ENCODE measurements around the gene CEP76. TPM values are rescaled to one million over a fixed set of nuclear protein-coding genes. Genes with fewer than 3 reads are reported as not detected.

The CEP76 gene, protein sequence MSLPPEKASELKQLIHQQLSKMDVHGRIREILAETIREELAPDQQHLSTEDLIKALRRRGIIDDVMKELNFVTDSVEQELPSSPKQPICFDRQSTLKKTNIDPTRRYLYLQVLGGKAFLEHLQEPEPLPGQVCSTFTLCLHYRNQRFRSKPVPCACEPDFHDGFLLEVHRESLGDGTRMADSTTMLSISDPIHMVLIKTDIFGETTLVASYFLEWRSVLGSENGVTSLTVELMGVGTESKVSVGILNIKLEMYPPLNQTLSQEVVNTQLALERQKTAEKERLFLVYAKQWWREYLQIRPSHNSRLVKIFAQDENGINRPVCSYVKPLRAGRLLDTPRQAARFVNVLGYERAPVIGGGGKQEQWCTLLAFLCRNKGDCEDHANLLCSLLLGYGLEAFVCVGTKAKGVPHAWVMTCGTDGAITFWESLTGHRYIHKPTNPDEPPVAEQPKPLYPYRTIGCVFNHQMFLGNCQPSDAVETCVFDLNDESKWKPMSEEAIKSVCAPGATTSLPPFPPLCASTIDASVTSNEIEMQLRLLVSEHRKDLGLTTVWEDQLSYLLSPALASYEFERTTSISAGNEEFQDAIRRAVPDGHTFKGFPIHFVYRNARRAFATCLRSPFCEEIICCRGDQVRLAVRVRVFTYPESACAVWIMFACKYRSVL
- total RNA-seq, result 8.4 TPM

DNA sequence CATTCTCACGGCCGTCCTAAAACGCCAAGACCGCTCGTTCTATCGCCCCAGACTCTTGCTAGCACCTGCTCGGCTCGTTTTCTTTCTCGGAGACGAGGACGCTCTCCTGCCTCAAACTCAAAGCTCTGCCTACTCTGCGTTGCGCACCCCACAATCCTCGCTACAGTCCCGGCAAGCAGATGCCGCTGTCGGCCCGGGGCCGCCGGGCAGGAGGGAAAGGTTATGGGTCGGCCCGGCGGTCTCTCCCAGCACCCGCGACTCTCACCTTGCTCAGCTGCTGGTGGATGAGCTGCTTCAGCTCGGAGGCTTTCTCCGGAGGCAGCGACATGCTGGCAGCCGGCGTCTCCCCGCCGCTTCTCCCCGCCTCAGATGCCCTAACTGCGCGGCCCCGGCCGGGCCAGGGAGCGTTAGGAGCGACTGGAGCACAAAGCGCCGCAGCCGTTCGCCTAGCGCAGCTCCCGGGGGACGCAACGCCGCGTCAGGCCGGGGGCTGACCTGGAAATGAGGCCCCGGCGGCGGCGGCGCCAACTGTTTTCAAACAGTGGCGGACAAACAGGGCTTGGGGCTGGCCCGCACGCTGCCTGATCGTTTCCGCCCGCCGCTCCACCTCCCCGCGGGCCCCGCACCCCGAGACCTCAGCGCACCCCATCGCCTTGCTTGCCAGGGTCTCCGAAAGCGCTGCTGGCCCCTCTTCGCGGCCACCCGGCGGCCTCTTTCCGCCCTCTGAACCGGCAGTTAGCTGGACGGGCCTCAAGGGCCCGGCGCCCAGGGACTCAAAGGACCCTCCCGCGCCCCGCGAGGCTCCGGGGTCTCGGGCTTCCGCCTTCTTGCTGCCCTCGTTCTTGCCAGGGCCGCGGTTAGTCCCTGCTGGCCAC is at the start of gene CEP76, which contains the start of gene PSMG2:
Gene CEP76 (minus strand): TSS at position 503 of the 875 bp plus-strand sequence. CDS start 175 bp downstream, at position 328.
Gene PSMG2 (plus strand): TSS at position 822 of the 875 bp plus-strand sequence. CDS start 66 bp downstream, outside the sequence.
- peak within 1 kb of the TSS; percentile 91 to 98 (median 92) for H3K4me3 ChIP-seq (ENCODE audit: low read length in 3 of 3)
- peak within 1 kb of the TSS; percentile 95 to 99 (median 95) for H3K9ac ChIP-seq (ENCODE audit: low read depth in 1 of 3, low read length in 3 of 3)
- peaks cover 11 to 22% (median 16%) of the 10 kb centered on the region in 3 donors for H3K4me1 ChIP-seq (ENCODE audit: control insufficient read depth in 3 of 3, insufficient read depth in 3 of 3, low read length in 3 of 3)
- H3K27me3 ChIP-seq (ENCODE audit: control insufficient read depth in 3 of 3, insufficient read depth in 3 of 3, low read length in 3 of 3), result no peaks in the 10 kb centered on the region
- peaks cover 3 to 16% (median 13%) of the 10 kb centered on the region in 3 donors for H3K36me3 ChIP-seq (ENCODE audit: control insufficient read depth in 3 of 3, insufficient read depth in 3 of 3, low read length in 3 of 3)
- no peaks in the 10 kb centered on the region for H3K9me3 ChIP-seq (ENCODE audit: control insufficient read depth in 3 of 3, low read length in 3 of 3)
- peak within 1 kb of the TSS; percentile 98 for H3K27ac ChIP-seq (ENCODE audit: low read depth, low read length)

DNA sequence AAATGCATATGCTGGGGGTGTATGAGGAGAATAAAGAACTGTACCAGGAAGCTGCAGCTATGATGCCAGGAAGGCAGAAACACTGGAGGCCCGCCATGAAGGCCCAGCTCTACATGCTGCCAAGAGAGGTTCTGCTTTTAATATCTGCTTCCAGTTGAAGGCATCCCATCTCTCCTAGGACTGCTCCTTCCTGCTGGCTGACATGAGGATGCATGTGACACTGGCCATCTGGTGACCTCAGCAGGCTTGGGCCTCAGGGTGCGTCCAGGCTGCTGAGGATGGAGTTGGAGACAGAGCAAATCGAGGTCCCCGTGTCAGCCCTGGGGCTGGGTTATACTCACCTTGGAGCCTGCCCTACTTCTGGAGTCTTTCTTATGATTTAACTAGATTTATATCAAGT is 49.4 kb upstream of the CEP76 start:
- H3K27me3 ChIP-seq (ENCODE audit: control insufficient read depth in 3 of 3, insufficient read depth in 3 of 3, low read length in 3 of 3), result peaks cover 0 to 2% (median 0%) of the 10 kb centered on the region in 3 donors
- H3K4me3 ChIP-seq (ENCODE audit: low read length in 3 of 3), result no peak overlapping the region
- no peak overlapping the region for H3K9ac ChIP-seq (ENCODE audit: low read depth in 1 of 3, low read length in 3 of 3)
- H3K9me3 ChIP-seq (ENCODE audit: control insufficient read depth in 3 of 3, low read length in 3 of 3), result no peaks in the 10 kb centered on the region
- H3K36me3 ChIP-seq (ENCODE audit: control insufficient read depth in 3 of 3, insufficient read depth in 3 of 3, low read length in 3 of 3), result no peaks in the 10 kb centered on the region
- no peak overlapping the region for H3K27ac ChIP-seq (ENCODE audit: low read depth, low read length)
- no peaks in the 10 kb centered on the region for H3K4me1 ChIP-seq (ENCODE audit: control insufficient read depth in 3 of 3, insufficient read depth in 3 of 3, low read length in 3 of 3)

DNA sequence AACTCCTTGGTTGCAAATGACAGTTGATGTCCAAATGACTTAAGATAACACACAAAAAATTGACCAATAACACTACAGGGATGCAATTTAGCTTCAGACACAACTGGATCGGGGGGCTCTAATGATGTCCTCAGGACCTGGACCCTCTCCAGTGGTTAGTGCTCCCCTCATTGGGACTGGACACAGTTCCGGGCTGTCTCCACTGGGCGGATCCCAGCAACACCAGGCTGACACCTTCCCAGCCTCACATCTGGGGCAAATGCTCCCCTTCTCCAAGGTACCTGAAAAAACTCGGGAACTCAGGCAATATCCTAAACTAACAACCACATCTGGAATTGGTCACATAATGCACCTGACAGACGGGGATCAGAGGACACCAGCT is 49.0 kb upstream of the CEP76 start:
- Histone ChIP-seq H3K4me3 (ENCODE audit: low read length in 3 of 3) (no peak overlapping the region), H3K4me1 (ENCODE audit: control insufficient read depth in 3 of 3, insufficient read depth in 3 of 3, low read length in 3 of 3) (no peaks in the 10 kb centered on the region), H3K36me3 (ENCODE audit: control insufficient read depth in 3 of 3, insufficient read depth in 3 of 3, low read length in 3 of 3) (no peaks in the 10 kb centered on the region), H3K27ac (ENCODE audit: low read depth, low read length) (no peak overlapping the region), H3K9ac (ENCODE audit: low read depth in 1 of 3, low read length in 3 of 3) (no peak overlapping the region), H3K9me3 (ENCODE audit: control insufficient read depth in 3 of 3, low read length in 3 of 3) (no peaks in the 10 kb centered on the region), H3K27me3 (ENCODE audit: control insufficient read depth in 3 of 3, insufficient read depth in 3 of 3, low read length in 3 of 3) (peaks cover 0 to 2% (median 0%) of the 10 kb centered on the region in 3 donors)

DNA sequence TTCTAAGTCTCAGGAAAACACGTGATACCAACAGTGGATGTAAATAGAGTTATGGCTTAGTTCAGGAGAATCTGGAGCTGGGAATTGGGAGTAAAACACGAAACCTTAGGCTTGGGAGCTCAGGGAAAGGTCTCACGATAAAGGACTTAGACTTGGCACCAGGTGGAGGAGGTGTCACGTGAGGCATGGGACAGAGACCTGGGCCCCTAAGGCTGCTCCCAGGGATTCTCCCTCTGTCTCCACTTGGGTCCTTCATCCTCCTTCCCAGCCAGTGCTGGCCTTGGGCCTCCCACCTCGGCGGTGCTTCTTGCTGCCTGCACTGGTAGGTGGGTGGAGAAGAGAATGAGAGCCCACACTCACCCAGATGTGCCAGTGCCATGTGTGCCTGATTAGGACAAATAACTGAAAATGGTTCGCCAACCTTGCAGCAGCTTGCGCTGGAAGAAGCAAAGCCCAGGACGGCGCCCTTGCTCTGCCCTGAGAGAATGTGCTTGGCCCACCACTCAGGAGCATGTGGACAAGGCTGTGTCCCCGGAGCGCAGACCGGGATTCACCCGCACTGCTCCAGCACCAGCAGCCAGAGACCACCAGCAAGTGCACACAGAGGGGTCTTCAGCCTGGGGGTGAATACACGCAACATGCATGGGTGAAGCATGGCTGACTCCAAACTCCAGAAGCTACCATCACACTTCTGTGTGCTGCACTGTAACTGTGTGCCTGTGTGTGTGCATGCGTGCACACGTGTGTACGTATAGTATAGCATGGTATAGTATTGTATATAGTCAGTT is 48.4 kb upstream of the CEP76 start:
- H3K27ac ChIP-seq (ENCODE audit: low read depth, low read length), result no peak overlapping the region
- H3K4me3 ChIP-seq (ENCODE audit: low read length in 3 of 3), result no peak overlapping the region
- no peaks in the 10 kb centered on the region for H3K4me1 ChIP-seq (ENCODE audit: control insufficient read depth in 3 of 3, insufficient read depth in 3 of 3, low read length in 3 of 3)
- peaks cover 0 to 2% (median 0%) of the 10 kb centered on the region in 3 donors for H3K27me3 ChIP-seq (ENCODE audit: control insufficient read depth in 3 of 3, insufficient read depth in 3 of 3, low read length in 3 of 3)
- no peak overlapping the region for H3K9ac ChIP-seq (ENCODE audit: low read depth in 1 of 3, low read length in 3 of 3)
- no peaks in the 10 kb centered on the region for H3K36me3 ChIP-seq (ENCODE audit: control insufficient read depth in 3 of 3, insufficient read depth in 3 of 3, low read length in 3 of 3)
- H3K9me3 ChIP-seq (ENCODE audit: control insufficient read depth in 3 of 3, low read length in 3 of 3), result no peaks in the 10 kb centered on the region

DNA sequence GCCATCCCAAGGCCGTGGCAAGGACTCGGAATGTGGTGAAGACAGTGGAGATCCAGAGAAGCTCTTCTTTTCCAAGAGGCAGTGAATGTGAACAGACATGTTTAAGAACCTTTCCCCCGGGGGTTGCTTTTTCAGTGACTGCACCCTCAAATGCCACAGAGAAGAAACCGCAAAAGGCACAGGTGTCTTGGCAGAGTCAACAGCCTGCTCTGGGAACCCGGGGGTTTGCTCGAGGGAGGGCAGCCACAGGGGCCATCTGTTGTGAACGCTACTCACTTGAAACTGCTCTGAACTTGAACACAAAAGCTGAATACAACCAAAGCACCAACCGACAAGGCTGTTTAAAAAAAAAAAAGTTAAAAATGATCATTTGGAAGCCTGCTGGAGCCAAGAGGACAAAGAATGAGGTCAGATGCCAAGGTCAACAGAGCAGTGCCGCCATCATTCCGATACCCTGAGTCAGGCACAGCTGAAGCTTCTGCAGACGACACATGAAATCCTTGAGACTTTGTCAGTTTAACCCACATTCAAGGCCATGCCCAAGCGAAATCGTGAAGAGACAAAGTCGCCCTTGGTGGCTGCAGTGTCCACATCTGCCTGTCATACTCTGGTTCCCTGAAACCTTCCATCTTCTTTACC is 47.7 kb upstream of the CEP76 start:
- Histone ChIP-seq H3K36me3 (ENCODE audit: control insufficient read depth in 3 of 3, insufficient read depth in 3 of 3, low read length in 3 of 3) (no peaks in the 10 kb centered on the region), H3K27ac (ENCODE audit: low read depth, low read length) (no peak overlapping the region), H3K9ac (ENCODE audit: low read depth in 1 of 3, low read length in 3 of 3) (no peak overlapping the region), H3K4me1 (ENCODE audit: control insufficient read depth in 3 of 3, insufficient read depth in 3 of 3, low read length in 3 of 3) (no peaks in the 10 kb centered on the region), H3K9me3 (ENCODE audit: control insufficient read depth in 3 of 3, low read length in 3 of 3) (no peaks in the 10 kb centered on the region), H3K4me3 (ENCODE audit: low read length in 3 of 3) (no peak overlapping the region), H3K27me3 (ENCODE audit: control insufficient read depth in 3 of 3, insufficient read depth in 3 of 3, low read length in 3 of 3) (peaks cover 0 to 2% (median 0%) of the 10 kb centered on the region in 3 donors)

DNA sequence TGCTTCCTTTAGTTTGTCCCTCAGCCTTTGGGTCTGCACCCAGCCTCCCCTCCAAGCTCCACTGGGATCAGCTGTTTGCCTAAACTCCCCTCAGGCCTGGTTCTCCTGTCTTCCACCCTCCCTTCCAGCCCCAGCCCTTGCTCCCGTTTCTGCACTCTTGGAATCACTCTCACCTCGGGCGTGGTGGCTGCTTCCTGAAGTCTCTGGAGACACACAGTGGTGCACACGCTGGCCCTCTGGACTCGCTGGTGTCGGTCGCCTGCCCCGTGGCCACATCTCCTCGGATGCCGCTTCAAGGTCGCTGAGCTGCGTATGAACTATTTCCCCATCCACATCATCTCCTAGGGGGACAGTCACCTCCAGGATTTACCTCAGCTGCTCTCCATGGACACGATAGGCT is 46.6 kb upstream of the CEP76 start:
- no peaks in the 10 kb centered on the region for H3K9me3 ChIP-seq (ENCODE audit: control insufficient read depth in 3 of 3, low read length in 3 of 3)
- H3K9ac ChIP-seq (ENCODE audit: low read depth in 1 of 3, low read length in 3 of 3), result no peak overlapping the region
- no peaks in the 10 kb centered on the region for H3K4me1 ChIP-seq (ENCODE audit: control insufficient read depth in 3 of 3, insufficient read depth in 3 of 3, low read length in 3 of 3)
- H3K36me3 ChIP-seq (ENCODE audit: control insufficient read depth in 3 of 3, insufficient read depth in 3 of 3, low read length in 3 of 3), result no peaks in the 10 kb centered on the region
- H3K4me3 ChIP-seq (ENCODE audit: low read length in 3 of 3), result no peak overlapping the region
- no peak overlapping the region for H3K27ac ChIP-seq (ENCODE audit: low read depth, low read length)
- peaks cover 0 to 2% (median 0%) of the 10 kb centered on the region in 3 donors for H3K27me3 ChIP-seq (ENCODE audit: control insufficient read depth in 3 of 3, insufficient read depth in 3 of 3, low read length in 3 of 3)

DNA sequence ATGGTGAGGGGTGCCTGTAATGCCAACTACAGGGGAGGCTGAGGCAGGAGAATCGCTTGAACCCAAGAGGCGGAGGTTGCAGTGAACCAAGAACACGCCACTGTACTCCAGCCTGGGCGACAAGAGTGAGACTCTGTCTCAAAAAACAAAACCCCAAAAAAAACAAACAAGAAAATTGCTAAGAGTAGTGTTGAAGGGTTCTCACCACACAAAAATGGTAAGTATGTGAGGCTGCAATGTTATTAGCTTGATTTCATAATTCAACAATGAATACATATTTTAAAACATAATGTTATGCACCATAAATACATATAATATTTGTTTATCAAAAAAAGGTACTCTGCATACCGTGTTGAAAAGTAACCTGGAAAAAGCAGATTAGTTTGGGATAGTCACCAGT is 46.1 kb upstream of the CEP76 start:
- Histone ChIP-seq H3K4me1 (ENCODE audit: control insufficient read depth in 3 of 3, insufficient read depth in 3 of 3, low read length in 3 of 3) (no peaks in the 10 kb centered on the region), H3K36me3 (ENCODE audit: control insufficient read depth in 3 of 3, insufficient read depth in 3 of 3, low read length in 3 of 3) (no peaks in the 10 kb centered on the region), H3K27ac (ENCODE audit: low read depth, low read length) (no peak overlapping the region), H3K9ac (ENCODE audit: low read depth in 1 of 3, low read length in 3 of 3) (no peak overlapping the region), H3K4me3 (ENCODE audit: low read length in 3 of 3) (no peak overlapping the region), H3K9me3 (ENCODE audit: control insufficient read depth in 3 of 3, low read length in 3 of 3) (no peaks in the 10 kb centered on the region), H3K27me3 (ENCODE audit: control insufficient read depth in 3 of 3, insufficient read depth in 3 of 3, low read length in 3 of 3) (peaks cover 0 to 2% (median 0%) of the 10 kb centered on the region in 3 donors)

DNA sequence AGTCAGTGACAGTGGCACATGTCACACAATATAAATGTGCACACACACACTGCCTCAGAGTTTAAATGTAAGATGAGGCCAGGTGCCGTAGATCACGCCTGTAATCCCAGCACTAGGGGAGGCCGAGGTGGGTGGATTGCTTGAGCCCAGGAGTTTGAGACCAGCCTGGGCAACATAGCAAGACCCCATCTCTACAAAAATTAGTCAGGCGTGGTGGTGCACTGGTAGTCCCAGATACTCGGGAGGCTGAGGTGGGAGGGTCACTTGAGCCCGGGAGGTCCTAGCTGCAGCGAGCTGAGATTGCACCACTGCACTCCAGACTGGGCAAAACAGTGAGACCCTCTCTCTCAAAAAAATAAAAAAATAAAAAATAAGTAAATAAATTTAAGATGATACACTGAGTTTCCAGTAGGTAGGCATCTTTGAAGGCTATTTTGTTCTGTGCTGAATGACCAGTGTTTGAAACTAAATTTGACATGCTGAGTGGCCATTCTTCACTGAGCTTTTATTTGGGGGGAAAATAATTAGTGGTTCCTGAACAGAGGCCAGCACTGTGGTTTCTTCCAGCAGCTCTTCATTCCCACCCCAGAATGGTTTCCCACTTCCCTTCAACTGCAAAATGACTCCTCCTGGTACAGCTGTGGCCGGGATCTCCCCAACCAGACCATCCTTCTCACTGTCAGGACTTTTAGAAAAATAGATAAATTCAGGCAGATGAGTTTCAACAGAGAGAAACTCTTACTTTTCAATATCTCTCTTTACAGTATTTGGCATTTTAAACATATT is 45.2 kb upstream of the CEP76 start:
- H3K27me3 ChIP-seq (ENCODE audit: control insufficient read depth in 3 of 3, insufficient read depth in 3 of 3, low read length in 3 of 3), result peaks cover 0 to 2% (median 0%) of the 10 kb centered on the region in 3 donors
- H3K36me3 ChIP-seq (ENCODE audit: control insufficient read depth in 3 of 3, insufficient read depth in 3 of 3, low read length in 3 of 3), result no peaks in the 10 kb centered on the region
- H3K27ac ChIP-seq (ENCODE audit: low read depth, low read length), result no peak overlapping the region
- H3K9ac ChIP-seq (ENCODE audit: low read depth in 1 of 3, low read length in 3 of 3), result no peak overlapping the region
- H3K4me3 ChIP-seq (ENCODE audit: low read length in 3 of 3), result no peak overlapping the region
- no peaks in the 10 kb centered on the region for H3K4me1 ChIP-seq (ENCODE audit: control insufficient read depth in 3 of 3, insufficient read depth in 3 of 3, low read length in 3 of 3)
- H3K9me3 ChIP-seq (ENCODE audit: control insufficient read depth in 3 of 3, low read length in 3 of 3), result no peaks in the 10 kb centered on the region
